GM10248 (cell line): Measurements from ENCODE around the gene KLK10.

ENCODE experiments used
- CTCF ChIA-PET: fragments of 300-600 bp; sonication (Branson Sonifier 250); formaldehyde crosslinking; extraction: SDS; loops from one replicate; lab custom pipeline; 2021; ENCODE audit warnings: antibody characterized with exemption; lab: Yijun Ruan, JAX
- POLR2A ChIA-PET: fragments of 350-650 bp; sonication (Branson Sonifier 250); formaldehyde crosslinking; extraction: SDS; loops from one replicate; lab custom pipeline; 2020; ENCODE audit warnings: antibody characterized with exemption; lab: Yijun Ruan, JAX
- DNase-seq: peaks from one replicate; pipeline ENCODE4 v3.0.0; 2012; ENCODE audit errors: extremely low spot score
- CTCF ChIP-seq: IDR thresholded peaks from 2 replicates; pipeline ENCODE4 v1.5.1; 2012; ENCODE audit warnings: mild to moderate bottlenecking, low read depth; ENCODE audit errors: extremely low read depth, missing control alignments, control extremely low read depth

The KLK10 gene

GRCh38 chr19:51014242-51014641 lies 5.3 kb downstream of the KLK10 start:
- POLR2A ChIA-PET: no interaction called here
- DNase-seq: no peak
- TF ChIP-seq CTCF: no peak
- CTCF ChIA-PET: no interaction called here

GRCh38 chr19:51012661-51013190 lies 6.8 kb downstream of the KLK10 start:
- ChIA-PET CTCF (no interaction called here), POLR2A (no interaction called here)
- TF ChIP-seq CTCF: no peak

GRCh38 chr19:51010066-51010795 lies 9.3 kb downstream of the KLK10 start:
- DNase-seq: no peak
- ChIA-PET CTCF (no interaction called here), POLR2A (no interaction called here)
- TF ChIP-seq CTCF: no peak

More at GRCh38 chr19:51012661-51013190, 6.8 kb downstream of the KLK10 start:
- no peak for DNase-seq

- ChIA-PET POLR2A (no interaction called here), CTCF (no interaction called here)
- no peak for TF ChIP-seq CTCF
- no peak for DNase-seq
Observed at GRCh38 chr19:51009061-51009891, 10.2 kb downstream of the KLK10 start.

- DNase-seq: no peak
- TF ChIP-seq CTCF: no peak
- POLR2A ChIA-PET: no interaction called here
- CTCF ChIA-PET: no interaction called here
Observed at GRCh38 chr19:51007488-51007887, 12.0 kb downstream of the KLK10 start.

GRCh38 chr19:51006406-51006805 lies 13.1 kb downstream of the KLK10 start:
- DNase-seq: no peak
- CTCF ChIA-PET: no interaction called here
- POLR2A ChIA-PET: no interaction called here
- TF ChIP-seq CTCF: no peak
